NCI-H82 (cell line): ENCODE measurements around the gene ACACA.
"Not testable (repeated sequence)": the region's sequence is repeated elsewhere in the genome, so short reads cannot be mapped to it uniquely, and the experiment has no call there.

Experiments used
- DNase-seq: peaks from one replicate; lab custom pipeline; 2025; lab: John Stamatoyannopoulos, UW

The ACACA gene

GRCh38 chr17:37098910-37099664 lies 307.5 kb downstream of the ACACA start:
- no peak for DNase-seq

GRCh38 chr17:37098152-37098551 lies 308.5 kb downstream of the ACACA start:
- DNase-seq: no peak

GRCh38 chr17:37097154-37097553 lies 309.5 kb downstream of the ACACA start:
- no peak for DNase-seq

DNA sequence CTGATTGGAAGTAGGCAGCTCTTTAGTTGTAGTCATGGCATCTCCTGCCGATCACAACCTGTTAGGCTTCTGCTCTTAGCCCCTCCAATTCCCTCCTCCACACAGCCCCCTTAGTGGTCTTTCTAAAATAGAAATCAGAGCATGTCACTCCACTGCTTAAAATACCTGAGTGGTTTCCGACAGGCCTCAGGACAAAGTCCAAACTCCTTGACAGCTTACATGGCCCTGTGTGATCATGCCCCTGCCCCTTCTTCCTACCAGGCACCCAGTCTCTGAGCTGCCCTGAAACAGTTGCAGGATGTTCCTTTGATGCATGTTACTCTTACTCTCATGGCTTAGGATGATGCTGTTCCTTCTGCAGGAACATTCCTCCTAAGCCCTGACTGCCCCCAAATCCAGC lies 310.6 kb downstream of the ACACA start:
- DNase-seq: no peak

DNA sequence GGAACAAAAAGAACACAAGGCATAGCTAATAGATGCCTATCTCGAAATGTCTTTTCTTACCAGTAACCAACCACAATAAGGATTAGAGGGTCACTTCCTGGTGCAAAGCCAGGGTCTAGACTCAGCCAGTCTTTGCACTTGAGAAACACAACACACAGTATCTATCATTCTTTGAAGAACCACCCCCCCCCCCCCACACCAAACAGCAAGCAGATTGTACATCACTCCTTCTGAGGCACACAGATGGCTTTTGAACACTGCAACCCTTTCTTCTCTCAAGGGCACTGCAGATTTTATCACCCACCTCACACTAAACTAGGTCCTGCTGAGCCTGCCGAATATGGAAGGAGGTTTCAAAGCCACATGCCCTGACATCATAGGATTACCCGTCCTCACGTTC lies 312.2 kb downstream of the ACACA start:
- no peak for DNase-seq

GRCh38 chr17:37092701-37093100 lies 313.9 kb downstream of the ACACA start:
- DNase-seq: no peak

GRCh38 chr17:37092071-37092470 lies 314.6 kb downstream of the ACACA start:
- no peak for DNase-seq

- DNase-seq: peak; percentile 79
Measured at GRCh38 chr17:37090941-37091340, 315.7 kb downstream of the ACACA start.

DNA sequence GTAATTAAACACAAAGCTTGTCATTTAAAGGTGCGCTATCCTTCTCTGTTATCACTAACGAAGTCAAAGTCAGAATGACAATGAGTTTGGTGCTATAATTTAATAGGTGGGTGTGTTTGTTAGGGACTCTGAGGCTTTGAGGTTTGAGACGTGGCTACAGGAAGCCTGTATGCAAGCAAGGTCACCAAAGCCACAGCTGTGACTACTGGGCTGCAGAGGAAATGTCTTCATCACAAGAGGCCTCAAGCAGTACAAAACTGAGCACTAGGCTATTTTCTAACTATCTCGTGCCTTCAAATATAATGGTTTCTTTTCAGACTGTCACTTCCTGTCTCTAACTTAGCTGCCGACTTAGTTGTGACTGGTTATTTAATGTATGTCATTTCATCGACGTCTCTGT lies 316.7 kb downstream of the ACACA start:
- DNase-seq: no peak

DNA sequence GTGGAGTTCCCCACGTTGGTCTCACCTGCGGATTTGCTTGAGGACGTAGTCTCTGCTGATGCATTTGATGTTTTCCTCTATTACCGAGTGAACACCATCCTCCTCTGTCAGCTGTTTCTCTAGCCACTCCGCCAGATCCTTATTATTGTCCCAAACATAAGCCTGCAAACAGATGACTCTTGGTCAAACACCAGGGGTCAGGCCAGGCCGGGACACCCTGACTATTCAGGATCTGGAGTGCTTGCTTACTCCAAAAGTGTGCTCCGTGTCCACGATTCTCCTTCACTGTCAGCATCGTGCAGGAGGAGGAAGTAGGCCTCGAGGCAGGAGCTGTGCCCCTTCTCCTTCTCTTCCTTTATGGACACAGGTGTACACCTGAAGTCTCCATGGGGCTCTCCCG lies 317.7 kb downstream of the ACACA start:
- no peak for DNase-seq

- no peak for DNase-seq
Measured at GRCh38 chr17:37088459-37088858, 318.2 kb downstream of the ACACA start.

DNA sequence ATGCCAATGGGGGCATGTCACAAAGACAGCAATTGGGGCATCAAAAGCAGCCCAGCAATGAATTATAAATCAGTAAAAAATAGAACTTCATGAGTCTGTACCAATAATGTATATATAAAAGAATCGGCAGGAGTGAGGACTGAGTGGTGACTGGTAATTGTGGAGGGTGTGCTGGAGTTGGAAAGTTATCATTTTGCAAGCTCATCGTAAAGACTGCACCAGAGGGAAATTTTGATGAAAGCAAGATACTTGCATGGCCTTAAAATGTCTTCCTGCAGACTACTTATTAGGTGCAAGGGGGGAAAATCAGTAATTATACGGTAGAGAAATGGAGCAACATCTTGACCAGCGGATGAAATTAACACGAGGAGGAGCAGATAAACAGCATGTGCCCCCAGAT lies 319.0 kb downstream of the ACACA start:
- no peak for DNase-seq

DNA sequence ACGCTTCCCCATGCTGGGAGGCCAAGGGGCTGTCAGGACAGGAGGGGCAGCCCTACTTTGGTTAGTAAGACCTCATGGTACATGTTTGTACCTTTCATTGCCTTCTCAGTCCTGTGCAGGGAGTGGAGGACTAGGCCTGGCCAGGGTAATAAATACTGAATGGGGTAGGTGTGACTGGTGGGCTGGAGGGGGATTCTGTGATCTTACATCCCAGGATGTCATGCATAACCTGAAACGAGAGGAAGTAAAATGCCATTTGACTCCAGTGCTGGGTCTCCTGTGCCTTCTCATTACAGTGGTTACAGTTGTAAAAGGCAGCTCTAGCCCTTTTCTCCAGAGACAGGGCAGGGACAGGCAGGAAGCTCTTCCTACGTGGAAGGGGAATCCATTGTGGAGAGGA lies 319.7 kb downstream of the ACACA start:
- DNase-seq: no peak

- no peak for DNase-seq
Measured at GRCh38 chr17:37086334-37086733, 320.3 kb downstream of the ACACA start.

DNA sequence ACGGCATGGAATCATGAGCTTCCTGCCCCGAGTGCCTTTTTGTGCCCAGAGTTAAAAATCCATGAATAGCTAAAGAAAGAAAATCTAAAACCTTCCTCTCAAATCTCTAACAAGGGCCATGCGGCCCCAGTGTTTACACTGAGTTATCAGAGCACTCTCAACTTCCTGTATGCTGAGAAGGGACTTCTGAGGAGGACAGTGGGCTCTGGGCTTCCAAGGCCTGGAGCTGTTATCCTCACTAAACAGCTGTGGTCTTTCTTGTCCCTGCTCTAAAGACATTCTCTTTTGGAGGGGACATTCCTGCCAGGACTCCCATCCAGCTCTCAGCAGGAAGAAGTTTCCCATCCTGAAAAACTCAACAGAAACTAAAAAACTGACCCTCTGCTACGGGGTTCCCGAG lies 322.3 kb downstream of the ACACA start:
- no peak for DNase-seq

DNA sequence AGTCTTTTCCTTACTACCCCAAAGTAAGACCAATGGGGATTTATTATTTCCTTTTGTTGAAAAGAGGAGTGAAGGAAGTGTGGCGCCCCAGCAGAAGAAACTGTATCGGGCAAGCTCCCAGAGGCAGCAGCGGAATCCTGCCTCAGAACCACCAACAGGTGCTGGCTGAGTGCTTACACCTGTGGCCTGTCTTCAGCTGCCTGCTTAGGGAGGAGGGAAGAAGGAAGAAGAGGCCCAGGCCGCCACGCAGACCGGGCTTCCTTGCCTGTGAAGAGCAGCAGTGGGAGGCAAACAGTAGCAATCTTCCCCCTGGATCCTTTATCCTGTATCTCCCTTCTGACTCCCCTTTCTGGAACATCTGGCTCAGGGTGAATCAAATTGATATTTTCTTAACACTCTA lies 323.2 kb downstream of the ACACA start:
- DNase-seq: no peak

- DNase-seq: no peak
Measured at GRCh38 chr17:37082985-37083384, 323.7 kb downstream of the ACACA start.

- no peak for DNase-seq
Measured at GRCh38 chr17:37082311-37082860, 324.2 kb downstream of the ACACA start.

DNA sequence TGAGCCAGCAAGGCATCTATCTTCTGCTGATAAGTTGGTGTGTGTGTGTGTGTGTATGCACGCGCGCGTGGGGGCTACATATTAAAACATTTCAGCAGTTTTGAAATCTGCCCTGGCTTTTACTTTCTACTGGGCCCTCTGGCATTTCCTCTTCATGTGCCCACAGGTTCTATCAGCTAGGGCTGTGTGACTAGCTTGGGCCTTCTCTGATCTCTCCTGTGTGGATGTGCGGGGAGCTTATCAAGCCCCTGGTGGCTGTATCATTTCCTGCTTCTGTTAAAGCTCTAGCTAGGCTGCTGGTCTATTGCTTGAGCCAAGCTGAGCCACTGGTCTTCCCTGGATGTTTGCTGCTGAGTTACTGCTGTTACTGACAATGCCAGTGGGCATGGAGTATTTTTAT lies 325.3 kb downstream of the ACACA start:
- peak; percentile 54 for DNase-seq

- DNase-seq: no peak
Measured at GRCh38 chr17:37079735-37080134, 326.9 kb downstream of the ACACA start.

GRCh38 chr17:37079065-37079708 lies 327.4 kb downstream of the ACACA start:
- no peak for DNase-seq

- not testable (repeated sequence) for DNase-seq
Measured at GRCh38 chr17:37073464-37073863, 333.2 kb downstream of the ACACA start.

DNA sequence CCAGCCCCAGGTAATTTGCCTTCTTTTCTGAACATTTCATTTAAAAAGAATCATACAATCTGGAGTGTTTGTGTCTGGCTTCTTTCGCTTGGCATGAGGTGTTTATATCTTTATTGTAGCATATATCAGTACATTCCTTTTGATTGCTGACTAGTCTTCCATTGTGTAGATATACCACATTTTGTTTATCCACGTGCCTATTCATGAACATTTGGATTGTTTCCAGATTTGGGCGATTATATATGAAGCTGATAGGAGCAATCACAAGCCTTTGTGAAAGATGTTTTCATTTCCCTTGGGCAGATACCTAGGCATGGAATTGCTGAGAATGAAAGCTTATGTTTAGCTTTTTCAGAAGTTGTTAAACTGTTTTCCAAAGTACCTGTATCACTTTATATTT lies 337.5 kb downstream of the ACACA start:
- DNase-seq: no peak

GRCh38 chr17:37068266-37068665 lies 338.4 kb downstream of the ACACA start:
- no peak for DNase-seq
